GM03348 (cell line): ENCODE measurements around the gene DEFB124.
A peak's percentile ranks its signal among the peaks of the same experiment; 100 is the strongest.
"Not testable (repeated sequence)": the region's sequence is repeated elsewhere in the genome, so short reads cannot be mapped to it uniquely, and the experiment has no call there.

Experiments used
- DNase-seq: peaks from one replicate; pipeline ENCODE4 v3.0.0; 2012; ENCODE audit warnings: low spot score

The DEFB124 gene

GRCh38 chr20:31488115-31488514 is 13.2 kb upstream of the DEFB124 start:
- DNase-seq = no peak

- peak; percentile 64 for DNase-seq
These were observed 10.8 kb upstream of the DEFB124 start for GRCh38 chr20:31485450-31486339.

- no peak for DNase-seq
These were observed 9.1 kb upstream of the DEFB124 start for GRCh38 chr20:31484001-31484400.

GRCh38 chr20:31476643-31477215 is 1.8 kb upstream of the DEFB124 start:
- DNase-seq = no peak

GRCh38 chr20:31476294-31476585 is 1.3 kb upstream of the DEFB124 start:
- no peak for DNase-seq

- DNase-seq = no peak
These were observed 756 bp upstream of the DEFB124 start for GRCh38 chr20:31475472-31476293.

- DNase-seq = no peak
These were observed 860 bp downstream of the DEFB124 start for GRCh38 chr20:31474097-31474436.

- no peak for DNase-seq
These were observed 1.4 kb downstream of the DEFB124 start for GRCh38 chr20:31473331-31474096.

GRCh38 chr20:31472395-31473330 is 2.3 kb downstream of the DEFB124 start:
- peak; percentile 20 for DNase-seq

- DNase-seq = not testable (repeated sequence)
These were observed 4.0 kb downstream of the DEFB124 start for GRCh38 chr20:31470946-31471345.

GRCh38 chr20:31454361-31454760 is 20.6 kb downstream of the DEFB124 start:
- no peak for DNase-seq

- no peak for DNase-seq
These were observed 22.4 kb downstream of the DEFB124 start for GRCh38 chr20:31452575-31452974.

- DNase-seq = no peak
These were observed 25.2 kb downstream of the DEFB124 start for GRCh38 chr20:31449511-31450414.

GRCh38 chr20:31446084-31446819 is 28.7 kb downstream of the DEFB124 start:
- no peak for DNase-seq

GRCh38 chr20:31440012-31440659 is 34.8 kb downstream of the DEFB124 start, which contains the start of gene DEFB123:
Gene DEFB123, plus strand, starts transcription at chr20:31440632. Its CDS starts 67 bp downstream, at chr20:31440699.
- no peak for DNase-seq

- no peak for DNase-seq
These were observed 44.3 kb downstream of the DEFB124 start for GRCh38 chr20:31430568-31431115.

GRCh38 chr20:31427576-31427975 is 47.4 kb downstream of the DEFB124 start:
- DNase-seq = not testable (repeated sequence)

- not testable (repeated sequence) for DNase-seq
These were observed 47.9 kb downstream of the DEFB124 start for GRCh38 chr20:31426891-31427551.
